Left renal cortex interstitium (tissue), 4 donors: ENCODE measurements around the gene NTRK3. TPM values are rescaled to one million over a fixed set of nuclear protein-coding genes. Genes with fewer than 3 reads are reported as not detected.

ENCODE experiments used
- DNase-seq, 4 donors: peaks; one replicate each; pipeline ENCODE4 v3.0.0-alpha.2; 2013; ENCODE audit warnings: low read depth in 4 of 4, low spot score in 2 of 4, missing footprints in 1 of 4
- polyA plus RNA-seq, 4 donors: library from polyadenylated mRNA; unstranded; fragments of 120-200 nt; gene quantifications; one replicate each; pipeline ENCODE4 v1.2.1, GENCODE V29; 2013; ENCODE audit not compliant: insufficient read length in 4 of 4

Gene NTRK3
- polyA plus RNA-seq, 4 donors, result 10.9 to 16.6 (median 13.0) TPM

- DNase-seq, result no peak
Observed at GRCh38 chr15:87910301-87910700, 346.2 kb downstream of the NTRK3 start.

DNA sequence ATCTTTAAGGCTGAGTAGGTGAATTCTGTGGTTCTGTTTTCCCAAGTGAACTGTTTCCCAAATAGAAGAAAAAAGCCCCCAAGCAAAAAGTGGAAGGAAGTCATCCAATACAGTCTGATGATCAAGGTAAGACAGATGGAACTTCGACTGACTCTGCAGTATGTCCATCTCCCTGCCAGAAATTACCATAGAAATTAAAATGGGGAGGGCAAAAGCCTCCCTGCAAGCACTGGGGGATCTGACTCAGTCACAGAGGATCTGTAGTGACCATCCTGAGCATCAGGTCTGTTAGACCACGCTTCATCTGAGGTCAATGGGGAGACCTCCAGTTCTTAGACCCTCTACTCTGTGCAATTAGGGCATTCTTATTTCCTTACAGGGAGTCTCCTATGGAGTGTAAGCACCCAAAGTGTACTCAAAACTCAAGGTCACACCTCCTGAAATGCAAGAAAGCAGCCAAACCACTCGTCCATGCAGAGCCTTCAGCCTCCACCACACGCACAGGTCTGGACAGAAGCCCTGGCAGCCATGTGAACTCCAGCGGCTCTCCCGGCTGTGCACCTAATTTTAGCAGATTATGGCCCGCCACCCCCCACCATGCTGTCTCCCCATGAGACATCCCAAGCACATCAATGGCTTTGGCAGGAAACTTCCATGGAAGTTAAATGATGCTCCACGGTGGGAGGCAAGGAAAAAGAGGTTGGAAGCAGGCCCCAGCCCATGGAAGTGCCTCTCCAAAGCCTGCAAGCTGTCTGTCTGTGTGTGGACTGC is 348.7 kb downstream of the NTRK3 start:
- DNase-seq, result no peak

DNA sequence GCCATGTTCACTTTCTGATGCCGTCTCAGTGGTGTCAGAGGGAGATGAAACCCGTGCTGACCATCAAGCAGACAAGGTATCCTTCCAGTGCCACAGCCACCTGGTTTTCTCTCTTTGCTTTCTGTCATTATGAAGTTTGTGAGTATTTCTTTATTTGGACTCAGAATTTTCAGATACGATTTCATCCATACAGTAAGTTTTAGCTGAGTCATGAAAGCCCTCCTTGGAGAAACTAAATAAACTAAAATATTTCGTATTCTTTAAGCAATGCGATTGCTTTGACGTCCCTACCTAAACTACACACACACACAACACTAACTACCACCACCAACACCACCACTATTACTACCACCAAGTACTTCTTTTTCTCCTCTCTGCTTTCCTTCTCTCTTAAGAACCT is 350.1 kb downstream of the NTRK3 start:
- no peak for DNase-seq

DNA sequence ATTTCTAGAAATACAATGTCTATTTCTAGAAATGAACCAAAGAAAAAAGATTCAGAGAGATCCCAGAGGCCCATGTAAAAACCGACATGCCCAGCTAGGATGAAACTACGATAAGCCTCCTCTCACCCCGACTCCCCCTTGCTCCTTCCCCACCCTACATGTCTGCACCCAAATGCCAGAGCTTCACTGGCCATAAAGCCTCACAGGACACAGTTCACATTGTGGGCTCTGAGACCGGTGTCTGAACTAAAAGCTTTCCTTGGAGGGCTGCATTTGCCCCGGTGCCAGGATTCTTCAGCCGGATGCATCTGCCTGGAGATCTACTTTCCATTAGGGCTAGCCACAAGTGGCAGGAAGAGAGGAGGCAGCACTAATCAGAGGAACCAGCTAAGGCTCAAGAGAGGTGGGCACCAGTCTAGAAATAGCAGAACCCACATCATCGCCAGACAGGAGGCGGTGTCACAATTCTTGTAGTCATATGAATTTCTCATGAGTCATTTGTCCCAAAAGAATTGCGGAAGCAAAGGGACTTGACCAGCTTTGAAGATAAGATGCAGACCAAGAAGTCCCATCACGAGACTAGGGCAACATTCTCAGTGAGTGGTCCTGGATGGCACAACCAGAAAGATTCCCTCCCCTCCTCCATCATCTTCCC is 353.6 kb downstream of the NTRK3 start:
- no peak for DNase-seq

GRCh38 chr15:87901926-87902690 is 354.4 kb downstream of the NTRK3 start:
- DNase-seq, result no peak

DNA sequence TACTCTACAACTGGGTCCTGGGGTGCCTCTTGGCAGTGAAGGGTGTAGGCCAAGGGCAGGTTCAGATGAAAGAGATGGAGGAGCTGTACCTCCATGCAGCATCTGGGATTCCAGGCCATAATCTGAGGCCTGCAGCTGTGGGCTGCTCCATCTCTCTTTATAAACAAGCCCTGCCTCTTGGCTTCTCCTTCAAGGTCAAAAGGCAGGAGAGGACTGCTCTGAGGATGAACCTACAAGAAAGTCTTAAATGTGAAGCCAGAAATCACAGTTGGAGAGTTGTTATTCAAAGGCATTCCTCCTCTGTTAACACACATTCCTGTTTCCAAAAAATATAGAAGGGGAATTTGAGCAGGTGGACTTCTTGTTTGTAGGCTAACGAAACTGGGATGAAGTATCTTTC is 355.5 kb downstream of the NTRK3 start:
- DNase-seq, result no peak

- DNase-seq, result no peak
Observed at GRCh38 chr15:87896936-87897335, 359.6 kb downstream of the NTRK3 start.

DNA sequence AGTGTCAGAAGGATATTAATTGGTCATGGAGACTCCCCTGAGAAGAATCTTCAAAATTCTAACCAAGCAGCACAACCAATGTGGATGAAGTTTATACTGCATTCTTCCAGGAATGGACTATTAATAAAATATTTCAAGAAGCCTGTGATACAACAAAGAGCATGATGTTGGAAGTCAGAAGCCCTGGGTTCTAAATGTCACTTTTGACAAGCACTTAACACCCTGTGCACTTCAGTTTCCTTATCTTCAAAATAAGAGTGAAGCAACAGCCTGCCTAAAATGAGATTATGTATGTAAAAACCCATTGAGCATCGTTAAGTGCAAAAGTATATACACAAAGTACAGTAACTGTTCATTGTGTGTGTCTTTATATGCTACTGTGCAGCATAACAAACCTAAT is 369.4 kb downstream of the NTRK3 start:
- DNase-seq, result no peak

DNA sequence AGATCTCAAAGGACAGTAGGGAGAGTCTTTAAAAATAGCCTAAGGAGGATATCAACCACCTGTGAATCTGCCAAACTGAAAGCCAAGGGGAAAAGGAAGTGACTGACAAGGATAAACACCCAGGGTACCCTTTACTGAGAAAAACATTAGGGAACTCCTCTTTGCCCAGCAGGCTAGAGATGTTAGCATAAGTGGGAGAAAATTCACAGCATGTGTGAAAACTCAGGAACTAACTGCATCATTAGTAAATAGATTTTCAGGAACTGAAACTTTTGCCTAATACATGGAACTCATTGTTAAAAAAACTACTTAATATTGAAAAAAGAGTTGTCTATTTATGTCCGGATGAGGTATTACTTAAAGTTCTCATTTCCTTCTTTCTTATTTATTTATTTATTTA is 375.5 kb downstream of the NTRK3 start:
- no peak for DNase-seq

DNA sequence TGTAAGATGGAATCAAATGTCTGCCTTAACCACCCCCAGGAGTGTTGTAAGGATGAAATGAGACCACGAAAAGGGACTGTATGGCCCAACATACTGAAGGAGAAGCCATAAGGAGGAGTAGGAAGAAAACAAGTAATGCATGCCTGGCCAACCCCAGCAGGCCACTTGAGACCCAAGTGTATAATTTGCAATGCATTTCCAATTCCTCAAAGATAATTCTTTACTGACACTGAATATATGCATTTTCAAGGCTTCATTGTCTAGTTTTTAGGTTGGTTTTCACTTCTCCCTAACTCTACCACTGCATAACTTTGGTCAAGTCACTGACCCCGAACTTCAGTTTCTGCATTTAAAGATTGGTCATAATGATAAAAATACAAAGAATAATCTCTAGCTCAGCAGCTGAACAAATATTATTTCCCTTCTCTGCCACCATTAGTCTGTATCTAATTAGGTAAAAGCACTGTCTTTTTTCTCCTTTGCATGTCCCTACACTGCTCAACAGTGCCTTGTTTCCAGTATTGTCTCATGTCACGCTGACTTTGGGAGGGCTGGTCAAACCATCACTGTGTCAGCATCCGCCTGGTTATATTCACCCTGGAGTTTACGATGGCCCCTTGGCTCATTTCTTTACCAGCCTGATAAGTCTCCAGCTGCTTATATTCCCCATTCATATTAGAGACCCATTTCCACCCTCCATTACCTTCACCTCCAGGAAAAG is 378.6 kb downstream of the NTRK3 start:
- no peak for DNase-seq

DNA sequence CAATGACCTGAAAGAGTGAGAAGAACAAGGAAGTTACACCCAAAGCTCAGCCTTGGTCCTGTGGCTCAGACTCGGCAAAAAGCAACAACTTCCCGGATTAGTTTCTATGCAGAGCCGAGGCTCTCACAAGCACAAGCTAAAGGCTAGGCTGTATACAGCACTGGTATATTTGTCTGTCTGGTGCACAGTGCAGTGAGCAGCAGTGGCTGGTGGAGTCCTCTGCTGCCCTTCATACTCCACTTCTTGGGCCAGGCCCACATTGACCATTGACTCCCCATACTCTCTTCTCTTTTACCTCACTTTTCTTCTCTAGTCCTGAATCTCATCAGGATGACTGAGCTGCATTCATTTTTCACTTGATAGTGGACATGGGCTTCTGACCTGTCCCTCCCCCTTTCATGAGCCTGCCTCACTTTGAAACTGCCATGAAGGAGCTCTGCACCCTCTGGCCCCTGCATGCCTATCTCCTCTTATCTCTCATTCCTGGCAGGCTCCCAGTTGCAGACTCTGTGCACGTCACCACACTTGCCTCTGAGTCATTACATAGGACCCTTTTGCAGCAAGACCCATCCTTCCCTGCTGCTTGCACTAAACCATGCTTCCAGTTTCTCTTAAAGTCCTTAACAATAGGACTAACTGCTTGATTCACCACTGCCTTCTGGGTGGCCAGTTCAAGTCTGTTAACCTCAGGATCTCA is 379.3 kb downstream of the NTRK3 start:
- DNase-seq, result no peak

DNA sequence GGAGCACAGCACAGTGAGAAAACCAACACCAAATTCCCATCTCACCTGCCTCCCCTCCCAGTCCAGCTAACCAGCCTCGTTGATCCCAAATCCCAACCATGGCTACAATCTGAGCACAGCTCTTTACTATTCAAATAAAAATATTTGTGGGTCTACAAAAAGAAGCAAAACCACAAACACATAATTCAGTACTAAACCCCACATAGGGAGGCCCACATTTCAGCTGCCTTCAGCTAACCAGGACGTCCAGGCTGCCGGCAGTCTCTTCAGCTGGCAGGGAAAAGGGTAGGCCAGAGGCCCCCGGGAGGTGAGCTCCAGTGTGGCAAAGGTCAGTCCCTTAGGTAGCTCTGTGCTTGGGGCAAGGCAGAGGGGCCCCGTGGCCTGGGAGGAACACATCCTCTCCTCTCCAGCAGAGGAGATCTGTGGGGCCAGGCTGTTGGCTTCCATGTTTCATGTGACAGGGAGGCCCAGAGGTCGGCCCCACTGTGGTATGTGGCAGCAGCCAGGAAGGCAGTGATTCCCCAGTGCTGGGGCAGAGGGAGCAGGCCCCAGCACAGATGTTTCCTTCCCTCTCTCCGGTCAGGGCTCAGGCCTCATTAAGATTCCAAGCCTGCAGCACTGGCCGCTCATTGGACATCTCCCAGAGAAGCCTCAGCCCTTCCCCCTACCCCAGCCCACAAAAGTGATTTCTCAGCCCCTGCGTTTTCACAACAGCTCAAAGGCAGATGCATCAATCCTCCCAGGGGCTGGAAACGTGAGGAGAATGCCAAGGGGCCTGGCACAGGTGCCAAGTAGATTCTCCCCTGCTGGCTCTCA is 381.4 kb downstream of the NTRK3 start:
- peak in 1 of 4 donors; percentile 10 for DNase-seq

- no peak for DNase-seq
Observed at GRCh38 chr15:87873516-87873915, 383.0 kb downstream of the NTRK3 start.

DNA sequence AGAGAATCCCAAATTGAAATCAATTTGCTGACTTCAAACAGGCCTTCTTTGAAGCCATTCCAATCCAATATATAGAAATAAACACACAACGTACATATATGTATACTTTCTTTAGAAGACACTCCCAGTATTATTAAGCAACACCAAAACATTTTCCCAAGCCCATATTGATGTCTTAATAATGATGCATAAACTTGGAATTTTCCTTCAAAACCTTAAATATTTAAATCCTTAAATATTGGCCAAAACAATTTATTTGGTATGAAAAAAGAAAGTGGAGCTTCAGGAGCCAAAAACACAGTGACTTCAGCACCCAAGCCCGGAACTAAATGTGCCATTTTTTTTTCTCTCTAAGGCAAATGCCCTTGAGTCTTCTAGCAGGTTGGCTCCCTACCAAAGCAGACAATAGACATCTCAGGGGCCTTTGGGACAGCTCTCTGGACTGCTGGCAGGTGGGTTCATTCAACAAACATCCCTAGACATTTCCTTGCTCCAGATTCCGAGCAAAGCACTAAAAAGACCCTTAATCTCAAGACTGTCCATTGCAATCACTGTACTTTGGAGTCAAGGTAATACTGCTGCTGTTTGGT is 384.7 kb downstream of the NTRK3 start:
- DNase-seq, result no peak

DNA sequence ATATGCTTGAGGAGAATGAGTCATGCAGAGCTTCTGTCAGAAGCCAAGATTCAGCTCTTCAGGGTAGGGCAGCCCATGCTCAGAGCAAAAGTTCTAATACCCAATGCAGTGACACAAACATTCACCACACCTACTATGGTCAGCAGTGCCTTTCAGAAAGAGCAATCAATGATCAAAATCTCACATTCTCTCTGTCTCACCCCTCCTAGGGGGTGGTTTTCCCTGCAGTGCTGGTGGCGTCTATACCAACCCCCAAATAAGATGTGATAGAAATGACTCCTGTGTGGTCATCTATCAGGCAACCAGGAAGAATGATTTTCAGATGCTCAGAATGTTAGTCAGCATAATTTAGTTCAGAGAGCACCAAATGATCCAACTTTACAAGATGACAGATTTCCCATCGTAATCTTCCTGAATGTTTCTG is 385.3 kb downstream of the NTRK3 start:
- no peak for DNase-seq

GRCh38 chr15:87866961-87867360 is 389.6 kb downstream of the NTRK3 start:
- DNase-seq, result no peak

GRCh38 chr15:87863152-87863551 is 393.4 kb downstream of the NTRK3 start:
- DNase-seq, result peak in 2 of 4 donors; percentile 11 to 28

DNA sequence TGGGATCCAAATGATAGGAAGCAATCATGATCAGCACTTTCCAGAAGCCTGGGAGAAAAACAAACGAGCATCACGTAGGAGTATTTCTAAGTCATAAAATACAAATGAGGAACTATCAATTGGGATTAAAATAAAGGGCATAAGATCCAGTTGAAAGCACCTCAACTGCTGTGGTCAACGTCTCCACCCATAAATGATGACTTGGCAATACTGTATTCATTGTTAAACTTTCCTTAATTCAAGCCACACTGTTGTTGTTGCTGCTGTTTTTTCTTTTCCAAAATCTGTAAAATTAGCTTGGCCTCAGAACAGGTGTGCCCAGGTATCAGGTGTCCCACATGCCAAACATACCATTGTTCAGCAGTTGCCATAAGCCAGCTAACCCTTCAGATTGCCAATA is 395.8 kb downstream of the NTRK3 start:
- no peak for DNase-seq

- DNase-seq, result no peak
Observed at GRCh38 chr15:87858651-87859050, 397.9 kb downstream of the NTRK3 start.
